Neural cell (in vitro differentiated cells): Measurements from ENCODE around the gene PYGM. TPM values are rescaled to one million over a fixed set of nuclear protein-coding genes. Genes with fewer than 3 reads are reported as not detected.

Experiments
- H2AFZ ChIP-seq: fragments of 200-600, 300-800 bp; sonication (generic), shearing (Covaris generic); 2 replicates; pipeline ENCODE4 v1.6.0; 2014; ENCODE audit warnings: low read depth, mild to moderate bottlenecking, antibody characterized with exemption, low read length, moderate library complexity
- H3F3A ChIP-seq: fragments of 200-600 bp; shearing (Covaris generic); 2 replicates; pipeline ENCODE4 v1.6.1; 2016; ENCODE audit warnings: mild to moderate bottlenecking, moderate library complexity, mixed read lengths, antibody characterized with exemption, low read length; ENCODE audit not compliant: insufficient read depth, poor library complexity, severe bottlenecking
- H3K27ac ChIP-seq: fragments of 200-600, 300-800 bp; sonication (generic), shearing (Covaris generic); 2 replicates; pipeline ENCODE4 v1.5.1; 2014; ENCODE audit warnings: mild to moderate bottlenecking, low read length, moderate library complexity
- H3K27me3 ChIP-seq: fragments of 300-800, 200-600 bp; sonication (generic), shearing (Covaris generic); 2 replicates; pipeline ENCODE4 v1.6.0; 2014; ENCODE audit warnings: mild to moderate bottlenecking, low read depth, low read length, moderate library complexity; ENCODE audit not compliant: insufficient read depth
- H3K36me3 ChIP-seq: fragments of 300-800, 200-600 bp; sonication (generic), shearing (Covaris generic); 2 replicates; pipeline ENCODE4 v1.5.1; 2014; ENCODE audit warnings: mild to moderate bottlenecking, antibody characterized with exemption, low read length, moderate library complexity; ENCODE audit not compliant: insufficient read depth
- H3K4me2 ChIP-seq: fragments of 300-800, 200-600 bp; sonication (generic), shearing (Covaris generic); 2 replicates; pipeline ENCODE4 v1.6.0; 2014; ENCODE audit warnings: mild to moderate bottlenecking, low read length
- H3K4me3 ChIP-seq: fragments of 300-800, 200-600 bp; sonication (generic), shearing (Covaris generic); 2 replicates; pipeline ENCODE4 v1.5.1; 2014; ENCODE audit warnings: mild to moderate bottlenecking, low read length, moderate library complexity
- H3K79me2 ChIP-seq: fragments of 200-600 bp; shearing (Covaris generic); replicated peaks from 2 replicates; pipeline ENCODE4 v1.6.0; 2014; ENCODE audit warnings: mild to moderate bottlenecking, low read length, moderate library complexity; ENCODE audit not compliant: insufficient read depth
- H3K9ac ChIP-seq: fragments of 300-800, 200-600 bp; sonication (generic), shearing (Covaris generic); 2 replicates; pipeline ENCODE4 v1.6.1; 2016; ENCODE audit warnings: mild to moderate bottlenecking, low read length, mixed read lengths
- H3K9me2 ChIP-seq: fragments of 200-600 bp; shearing (Covaris generic); 2 replicates; pipeline ENCODE4 v1.6.1; 2016; ENCODE audit warnings: mild to moderate bottlenecking, low read length, mixed read lengths; ENCODE audit not compliant: insufficient read depth
- H3K9me3 ChIP-seq: fragments of 200-600, 300-800 bp; sonication (generic), shearing (Covaris generic); 2 replicates; pipeline ENCODE4 v1.6.1; 2016; ENCODE audit warnings: mild to moderate bottlenecking, mixed run types, low read length, moderate library complexity, mixed read lengths
- H4K20me1 ChIP-seq: fragments of 200-600 bp; shearing (Covaris generic); 2 replicates; pipeline ENCODE4 v1.6.1; 2016; ENCODE audit warnings: mild to moderate bottlenecking, mixed run types; ENCODE audit not compliant: insufficient read depth
- CTCF ChIP-seq: fragments of 450-650 bp; IDR thresholded peaks from 2 replicates; pipeline ENCODE4 v1.5.1; 2014; ENCODE audit warnings: antibody characterized with exemption, mild to moderate bottlenecking, moderate library complexity; ENCODE audit not compliant: poor library complexity, severe bottlenecking
- EP300 ChIP-seq: fragments of 450-650 bp; conservative IDR thresholded peaks from 2 replicates; pipeline ENCODE4 v1.6.1; 2014; ENCODE audit warnings: antibody characterized with exemption, mild to moderate bottlenecking, moderate library complexity; ENCODE audit not compliant: poor library complexity, severe bottlenecking
- EZH2 ChIP-seq: fragments of 200-600, 300-800 bp; shearing (Covaris generic), sonication (generic); IDR thresholded peaks from 2 replicates; pipeline ENCODE4 v1.6.1; 2014; ENCODE audit warnings: antibody characterized with exemption, low read length, borderline replicate concordance, mild to moderate bottlenecking; ENCODE audit not compliant: insufficient read depth, poor library complexity, severe bottlenecking
- MXI1 ChIP-seq: fragments of 450-650 bp; conservative IDR thresholded peaks from 2 replicates; pipeline ENCODE4 v1.6.1; 2014; ENCODE audit warnings: antibody characterized with exemption, mild to moderate bottlenecking; ENCODE audit not compliant: poor library complexity, severe bottlenecking
- POLR2AphosphoS5 ChIP-seq: IDR thresholded peaks from 2 replicates; pipeline ENCODE4 v1.6.1; 2012
- RAD21 ChIP-seq: fragments of 450-650 bp; conservative IDR thresholded peaks from 2 replicates; pipeline ENCODE4 v1.6.1; 2014; ENCODE audit warnings: antibody characterized with exemption, mild to moderate bottlenecking, moderate library complexity
- REST ChIP-seq: IDR thresholded peaks from 2 replicates; pipeline ENCODE4 v1.6.1; 2012; ENCODE audit warnings: borderline replicate concordance
- SMC3 ChIP-seq: fragments of 450-650 bp; conservative IDR thresholded peaks from 2 replicates; pipeline ENCODE4 v1.6.1; 2014; ENCODE audit warnings: antibody characterized with exemption, mild to moderate bottlenecking, moderate library complexity; ENCODE audit not compliant: poor library complexity
- TAF1 ChIP-seq: IDR thresholded peaks from 2 replicates; pipeline ENCODE4 v1.6.1; 2012; ENCODE audit warnings: low read depth
- polyA plus RNA-seq: library from polyadenylated mRNA; depleted of rRNA; stranded (reverse); fragments of >200 nt; gene quantifications from 2 replicates; pipeline ENCODE4 v1.2.3, GENCODE V29; 2014

The PYGM gene
- polyA plus RNA-seq, 1 donor from 2014 or later = 0.43 TPM

DNA sequence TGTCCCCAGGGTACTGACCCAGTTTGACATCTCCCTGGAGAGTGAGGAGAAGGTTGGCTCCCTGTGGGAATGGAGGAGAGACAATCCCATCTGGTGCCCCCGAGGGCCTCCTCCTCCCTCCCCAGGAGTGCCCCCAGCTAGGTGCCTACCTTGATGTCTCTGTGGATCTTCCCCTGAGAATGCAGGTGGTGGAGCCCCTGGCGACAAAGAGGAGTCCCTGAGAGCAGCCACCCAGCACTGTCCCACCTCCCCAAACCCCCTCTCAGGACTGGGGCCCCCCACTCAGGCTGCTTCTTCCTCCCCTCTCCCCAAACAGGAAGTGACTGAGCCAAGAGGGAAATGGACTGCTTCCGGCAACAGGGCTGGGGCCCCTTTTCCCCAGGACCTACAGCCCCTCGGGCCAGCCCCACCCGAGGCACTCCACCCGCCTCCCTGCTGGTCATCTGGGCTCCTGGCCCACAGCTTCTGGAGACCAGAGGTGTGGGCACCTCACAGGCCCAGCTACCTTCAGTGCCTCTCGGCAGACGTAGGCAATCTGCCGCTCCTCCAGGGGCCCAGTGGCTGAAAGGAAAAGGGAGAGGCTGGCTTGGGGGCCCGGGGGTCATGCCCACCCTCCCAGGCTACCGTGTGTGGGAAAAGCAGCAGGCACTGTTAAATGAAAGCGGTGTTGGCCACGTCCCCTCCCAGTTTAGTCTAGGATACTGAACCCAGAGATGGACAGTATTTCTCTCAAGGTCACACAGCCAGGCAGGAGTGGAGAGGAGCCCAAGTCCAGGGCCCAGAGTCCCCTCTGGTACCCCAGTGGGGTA, 42.0 kb upstream of the PYGM start:
- H3K27me3 ChIP-seq = no peaks in the 10 kb centered on the region
- H3F3A ChIP-seq = no peaks in the 10 kb centered on the region
- no peak overlapping the region for H3K27ac ChIP-seq
- no peaks in the 10 kb centered on the region for H3K79me2 ChIP-seq
- H3K9ac ChIP-seq = no peak overlapping the region
- H3K4me2 ChIP-seq = no peak overlapping the region
- no peak overlapping the region for H2AFZ ChIP-seq
- peaks cover 9% of the 10 kb centered on the region for H3K36me3 ChIP-seq
- no peak for TF ChIP-seq TAF1
- TF ChIP-seq MXI1 = no peak
- no peak for TF ChIP-seq REST
- no peak for TF ChIP-seq POLR2AphosphoS5
- no peak for TF ChIP-seq EZH2
- no peak for TF ChIP-seq CTCF
- no peak for TF ChIP-seq EP300
- no peak for TF ChIP-seq RAD21
- no peak for TF ChIP-seq SMC3
- H3K4me3 ChIP-seq = peak overlapping the region; percentile 66
- no peaks in the 10 kb centered on the region for H4K20me1 ChIP-seq
- no peaks in the 10 kb centered on the region for H3K9me2 ChIP-seq
- no peaks in the 10 kb centered on the region for H3K9me3 ChIP-seq

DNA sequence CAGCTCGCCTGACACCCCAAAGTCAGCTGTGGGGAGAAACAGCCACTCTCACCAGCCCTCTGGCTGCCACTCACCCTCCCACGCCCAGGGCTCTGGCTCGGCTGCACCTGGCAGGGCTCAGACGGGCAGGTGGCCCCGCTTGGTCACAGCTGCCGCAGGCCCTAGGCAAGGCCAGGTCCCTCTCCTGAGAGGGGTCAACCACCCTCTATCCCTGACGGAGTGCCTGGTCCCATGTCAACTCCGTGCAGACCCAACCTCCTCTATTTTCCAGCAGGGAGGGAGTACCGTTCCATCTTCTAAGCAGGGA, 41.3 kb upstream of the PYGM start:
- Histone ChIP-seq H3F3A (no peaks in the 10 kb centered on the region), H3K9me2 (no peaks in the 10 kb centered on the region), H3K9me3 (no peaks in the 10 kb centered on the region), H3K79me2 (no peaks in the 10 kb centered on the region), H4K20me1 (no peaks in the 10 kb centered on the region), H2AFZ (no peak overlapping the region), H3K4me3 (no peak overlapping the region), H3K27me3 (no peaks in the 10 kb centered on the region), H3K36me3 (peaks cover 9% of the 10 kb centered on the region), H3K9ac (no peak overlapping the region), H3K27ac (no peak overlapping the region), H3K4me2 (no peak overlapping the region)
- TF ChIP-seq CTCF = no peak
- TF ChIP-seq MXI1 = no peak
- TF ChIP-seq SMC3 = no peak
- no peak for TF ChIP-seq EP300
- no peak for TF ChIP-seq REST
- no peak for TF ChIP-seq RAD21
- TF ChIP-seq EZH2 = no peak
- TF ChIP-seq POLR2AphosphoS5 = no peak
- TF ChIP-seq TAF1 = no peak
